ENCODE measurements around the gene CTNNA1.

DNA sequence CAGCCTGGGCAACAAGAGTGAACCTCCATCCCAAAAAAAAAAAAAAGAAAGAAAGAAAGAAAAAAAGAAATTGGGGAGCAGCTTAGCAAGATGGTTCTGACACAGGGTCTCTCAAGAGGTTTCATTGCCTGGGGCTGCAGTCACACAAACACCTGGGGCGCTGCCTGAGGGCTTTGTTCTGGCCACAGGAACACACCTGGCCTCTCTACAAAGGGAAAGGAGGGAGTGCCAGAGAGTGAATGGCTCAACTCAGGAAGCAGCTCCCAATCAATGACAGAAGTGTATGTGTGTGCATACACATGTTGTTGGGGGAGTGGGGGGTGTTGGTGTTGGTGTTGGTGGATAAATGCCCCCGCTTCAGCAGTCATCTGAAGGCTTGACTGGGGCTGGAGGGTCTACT, 32.4 kb upstream of the CTNNA1 start:
- TF ChIP-seq ZNF404 (tag by site-specific recombination; IDR thresholded peaks at IDR 0.05) (no peak), KLF1 (tag by site-specific recombination; IDR thresholded peaks at IDR 0.05) (no peak), ZNF596 (tag by site-specific recombination; IDR thresholded peaks at IDR 0.05) (no peak), YY2 (tag by site-specific recombination; IDR thresholded peaks at IDR 0.05) (no peak), ZNF132 (tag by site-specific recombination; IDR thresholded peaks at IDR 0.05; ENCODE audit: borderline replicate concordance) (no peak), ZNF146 (tag by site-specific recombination; IDR thresholded peaks at IDR 0.05) (no peak), ZNF274 (IDR thresholded peaks at IDR 0.05; ENCODE audit: low read length) (no peak), ZNF274 (tag by site-specific recombination; IDR thresholded peaks at IDR 0.05; ENCODE audit: borderline replicate concordance) (no peak), ZFP41 (tag by site-specific recombination; IDR thresholded peaks at IDR 0.05; ENCODE audit: borderline replicate concordance) (no peak), ZNF792 (tag by site-specific recombination; IDR thresholded peaks at IDR 0.05) (no peak), ZBTB1 (tag by site-specific recombination; IDR thresholded peaks at IDR 0.05) (no peak)
- TF ChIP-seq, protein P1, sequence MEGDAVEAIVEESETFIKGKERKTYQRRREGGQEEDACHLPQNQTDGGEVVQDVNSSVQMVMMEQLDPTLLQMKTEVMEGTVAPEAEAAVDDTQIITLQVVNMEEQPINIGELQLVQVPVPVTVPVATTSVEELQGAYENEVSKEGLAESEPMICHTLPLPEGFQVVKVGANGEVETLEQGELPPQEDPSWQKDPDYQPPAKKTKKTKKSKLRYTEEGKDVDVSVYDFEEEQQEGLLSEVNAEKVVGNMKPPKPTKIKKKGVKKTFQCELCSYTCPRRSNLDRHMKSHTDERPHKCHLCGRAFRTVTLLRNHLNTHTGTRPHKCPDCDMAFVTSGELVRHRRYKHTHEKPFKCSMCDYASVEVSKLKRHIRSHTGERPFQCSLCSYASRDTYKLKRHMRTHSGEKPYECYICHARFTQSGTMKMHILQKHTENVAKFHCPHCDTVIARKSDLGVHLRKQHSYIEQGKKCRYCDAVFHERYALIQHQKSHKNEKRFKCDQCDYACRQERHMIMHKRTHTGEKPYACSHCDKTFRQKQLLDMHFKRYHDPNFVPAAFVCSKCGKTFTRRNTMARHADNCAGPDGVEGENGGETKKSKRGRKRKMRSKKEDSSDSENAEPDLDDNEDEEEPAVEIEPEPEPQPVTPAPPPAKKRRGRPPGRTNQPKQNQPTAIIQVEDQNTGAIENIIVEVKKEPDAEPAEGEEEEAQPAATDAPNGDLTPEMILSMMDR (tag by site-specific recombination; IDR thresholded peaks at IDR 0.05): no peak
- TF ChIP-seq, protein P2, sequence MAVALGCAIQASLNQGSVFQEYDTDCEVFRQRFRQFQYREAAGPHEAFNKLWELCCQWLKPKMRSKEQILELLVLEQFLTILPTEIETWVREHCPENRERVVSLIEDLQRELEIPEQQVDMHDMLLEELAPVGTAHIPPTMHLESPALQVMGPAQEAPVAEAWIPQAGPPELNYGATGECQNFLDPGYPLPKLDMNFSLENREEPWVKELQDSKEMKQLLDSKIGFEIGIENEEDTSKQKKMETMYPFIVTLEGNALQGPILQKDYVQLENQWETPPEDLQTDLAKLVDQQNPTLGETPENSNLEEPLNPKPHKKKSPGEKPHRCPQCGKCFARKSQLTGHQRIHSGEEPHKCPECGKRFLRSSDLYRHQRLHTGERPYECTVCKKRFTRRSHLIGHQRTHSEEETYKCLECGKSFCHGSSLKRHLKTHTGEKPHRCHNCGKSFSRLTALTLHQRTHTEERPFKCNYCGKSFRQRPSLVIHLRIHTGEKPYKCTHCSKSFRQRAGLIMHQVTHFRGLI (tag by site-specific recombination; IDR thresholded peaks at IDR 0.05): no peak

All from HEK293 (cell line).